ENCODE measurements around the gene NT5C1A. TPM values are rescaled to one million over a fixed set of nuclear protein-coding genes. Genes with fewer than 3 reads are reported as not detected.

Gene NT5C1A
- total RNA-seq, 1 experiment from 2014 or later = not detected

DNA sequence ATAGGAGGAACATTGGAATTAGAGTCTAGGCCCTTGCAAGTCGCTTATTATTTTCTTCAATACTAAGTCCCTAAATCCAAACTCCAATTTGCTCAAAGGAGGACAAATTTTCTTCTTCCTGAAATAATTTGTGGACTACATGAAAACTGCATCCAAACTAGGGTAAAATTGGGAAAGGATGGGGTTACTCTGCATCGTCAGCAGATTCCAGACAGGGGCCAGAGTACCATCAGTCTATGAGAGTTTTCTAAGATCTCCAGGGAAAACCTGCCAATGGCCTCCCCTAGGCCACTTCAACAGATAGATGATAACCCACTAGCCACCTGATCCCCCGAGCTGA lies 33.0 kb downstream of the NT5C1A start:
- no peak for DNase-seq (ENCODE audit: low spot score)

DNA sequence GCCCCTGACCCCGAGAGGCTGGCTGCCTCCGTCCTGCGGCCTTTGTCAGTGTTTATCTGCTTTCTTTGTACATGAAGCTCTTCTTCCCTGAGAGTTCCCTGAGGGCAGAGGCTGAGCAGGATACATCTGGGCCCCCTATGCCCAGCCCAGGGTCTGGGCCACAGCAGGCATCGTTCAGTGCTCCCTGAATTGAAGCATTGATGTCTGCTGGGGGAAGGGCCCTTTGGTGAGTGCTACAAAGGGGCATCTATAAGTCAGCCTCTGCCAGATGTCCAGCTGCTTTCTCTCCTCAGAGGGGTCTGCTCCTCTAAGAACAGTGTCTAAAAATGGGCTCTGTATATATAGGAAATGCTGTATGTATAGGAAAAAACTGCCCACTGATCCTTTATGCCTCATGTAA lies 34.5 kb downstream of the NT5C1A start:
- DNase-seq (ENCODE audit: low spot score) = no peak

DNA sequence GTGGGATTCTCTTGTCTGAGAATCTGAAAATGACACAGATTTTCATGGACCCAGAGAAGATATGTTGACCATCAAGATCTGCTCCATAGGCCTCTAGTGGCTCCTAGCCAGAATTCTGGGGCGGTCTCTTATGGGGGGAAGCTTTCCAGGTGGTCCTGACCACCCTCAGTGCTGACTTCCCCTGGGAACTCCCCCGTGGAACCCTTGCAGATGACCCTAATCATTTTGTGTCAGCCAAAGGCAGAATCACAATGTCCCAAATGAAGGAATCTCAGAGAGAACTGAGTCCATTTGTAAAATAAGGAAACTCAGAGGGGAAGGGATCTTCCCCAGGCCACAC lies 36.1 kb downstream of the NT5C1A start:
- DNase-seq (ENCODE audit: low spot score) = no peak

DNA sequence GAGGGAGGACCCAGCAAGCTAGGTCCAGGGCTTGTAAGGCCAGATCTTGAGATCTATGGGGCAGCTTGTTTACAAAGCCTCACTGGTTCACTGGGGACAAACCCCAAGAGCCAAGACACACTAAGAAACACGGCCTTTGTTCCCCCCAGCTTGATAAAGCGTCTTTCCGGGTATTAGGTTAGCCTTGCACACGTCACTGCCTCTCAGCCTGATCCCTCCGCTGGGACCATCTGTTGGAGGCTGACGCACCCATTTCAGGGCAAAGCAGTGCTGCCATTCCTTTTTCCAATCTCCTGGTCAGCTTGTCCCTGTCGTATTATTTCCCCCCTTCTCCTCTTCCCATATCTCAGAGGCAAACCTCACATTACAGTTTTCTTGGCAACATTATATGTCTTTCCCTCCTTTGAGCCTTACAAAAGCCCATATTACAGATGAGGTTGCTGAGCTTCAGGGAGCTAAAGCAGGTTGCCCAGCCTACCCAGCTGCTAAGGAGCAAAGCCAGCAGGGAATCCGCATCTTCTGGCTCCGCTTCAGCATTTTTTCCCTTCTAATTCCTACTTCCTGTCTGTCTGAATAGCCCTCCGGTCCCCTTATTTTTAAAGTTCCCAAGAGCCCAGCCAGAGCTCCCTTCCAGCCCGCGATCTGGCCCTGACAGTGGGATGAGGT lies 36.6 kb downstream of the NT5C1A start:
- no peak for DNase-seq (ENCODE audit: low spot score)

GRCh38 chr1:39633422-39633821 lies 38.5 kb downstream of the NT5C1A start:
- no peak for DNase-seq (ENCODE audit: low spot score)

- DNase-seq (ENCODE audit: low spot score) = no peak
Measured at GRCh38 chr1:39632682-39633417, 39.1 kb downstream of the NT5C1A start.

- DNase-seq (ENCODE audit: low spot score) = no peak
Measured at GRCh38 chr1:39632323-39632681, 39.6 kb downstream of the NT5C1A start.

DNA sequence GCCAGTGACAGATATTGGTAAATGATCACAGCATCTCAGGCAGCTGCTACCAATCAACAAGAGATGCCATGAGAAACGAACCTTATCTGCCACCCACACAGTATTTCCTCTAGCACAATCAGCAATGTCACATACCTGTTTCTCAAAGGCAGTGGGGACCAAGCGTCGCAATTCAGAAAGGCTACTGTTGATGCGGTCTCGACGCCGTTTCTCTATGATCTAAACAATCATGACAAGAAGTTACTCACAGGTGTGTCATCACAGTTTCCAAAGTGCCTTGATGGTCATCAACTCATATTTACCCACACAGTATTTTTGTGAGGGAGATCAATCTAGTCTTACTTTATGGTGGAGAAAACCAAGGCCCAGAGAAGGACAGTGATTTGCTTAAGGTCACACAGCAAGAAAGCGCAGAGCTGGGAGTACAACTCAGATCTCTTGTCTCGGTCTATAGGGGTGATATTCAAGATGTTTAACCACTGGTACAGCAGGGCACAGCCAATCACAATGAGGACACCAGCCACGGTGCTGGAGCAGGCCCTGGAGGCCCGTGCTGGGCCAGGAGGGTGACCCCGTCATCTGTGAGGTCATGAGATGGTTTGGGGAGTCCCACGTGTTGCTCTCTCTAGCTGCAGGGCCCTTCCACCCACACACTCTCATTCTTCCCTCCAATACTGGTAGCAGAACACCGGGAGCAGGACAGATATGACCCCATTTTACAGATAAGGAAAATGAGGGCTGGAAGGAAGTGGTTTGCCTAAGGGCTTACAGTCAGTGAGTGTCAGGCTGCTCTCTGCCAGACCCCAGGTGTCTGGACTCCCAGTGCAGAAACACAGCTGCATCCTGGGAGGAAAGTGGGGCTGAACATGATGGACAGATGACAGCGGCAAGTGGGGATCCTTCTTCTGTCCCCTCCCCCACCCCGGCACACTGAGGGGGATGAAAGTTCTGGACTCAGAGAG lies 40.3 kb downstream of the NT5C1A start:
- DNase-seq (ENCODE audit: low spot score) = no peak

GRCh38 chr1:39628807-39629350 lies 43.0 kb downstream of the NT5C1A start:
- DNase-seq (ENCODE audit: low spot score) = no peak

DNA sequence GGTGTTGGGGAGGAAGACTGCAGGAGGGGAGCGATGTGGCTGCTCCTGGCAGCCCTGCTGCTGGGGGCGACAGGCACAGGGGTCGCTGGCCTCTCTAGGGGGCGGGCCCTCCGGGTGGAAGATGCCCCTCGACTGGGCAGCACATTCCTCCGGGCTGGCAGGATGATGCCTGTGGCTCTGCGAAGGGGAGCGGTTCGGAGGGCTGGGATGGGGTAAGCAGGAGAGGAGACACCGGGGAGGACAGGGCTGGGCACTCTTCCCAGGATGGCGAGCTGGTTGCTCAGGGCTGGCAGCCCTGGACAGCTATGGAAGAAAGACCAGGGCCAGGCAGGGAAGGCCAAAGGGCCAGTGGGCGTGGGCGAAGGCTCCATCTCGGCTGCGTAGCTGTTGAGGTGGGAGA lies 45.3 kb downstream of the NT5C1A start:
- no peak for DNase-seq (ENCODE audit: low spot score)

DNA sequence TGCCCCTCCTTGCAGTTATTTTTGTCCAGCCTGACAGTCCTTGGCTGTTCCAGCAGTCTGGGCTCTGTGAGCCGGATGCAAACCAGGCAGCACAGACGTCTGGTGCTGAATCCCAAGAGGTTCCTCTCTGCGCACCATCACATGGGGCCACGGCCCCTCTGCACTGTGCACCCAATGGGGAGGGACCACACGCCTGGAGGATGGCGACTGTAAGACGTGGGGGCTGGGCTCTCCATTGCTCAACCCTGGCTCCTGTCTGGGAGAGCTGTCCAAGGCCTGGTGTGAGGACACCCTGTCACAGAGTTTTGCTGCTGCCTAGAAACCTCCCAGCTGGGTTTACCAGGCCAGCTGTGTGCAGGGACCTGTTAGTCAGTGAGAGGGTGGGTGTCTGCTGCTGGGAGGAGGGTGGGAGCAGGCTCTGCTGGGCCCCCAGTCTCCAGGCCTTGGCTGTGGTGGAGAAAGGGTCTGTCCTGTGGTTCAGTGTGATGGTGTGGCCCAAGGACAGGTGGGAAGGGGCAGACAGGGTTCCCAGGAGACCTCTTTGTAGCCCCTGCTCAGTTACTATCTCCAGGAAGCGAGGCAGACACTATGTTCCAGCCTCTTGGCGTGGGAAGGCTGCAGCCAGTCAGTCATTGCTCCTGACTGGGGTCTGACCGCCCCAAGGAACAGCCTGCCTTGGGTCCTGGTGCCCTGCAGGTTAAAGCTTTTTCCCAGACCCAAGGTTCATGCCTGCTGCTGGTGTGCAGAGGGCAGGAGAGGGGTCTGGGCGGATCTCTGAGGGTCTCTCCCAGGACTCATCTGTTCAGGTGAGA lies 46.2 kb downstream of the NT5C1A start:
- DNase-seq (ENCODE audit: low spot score) = no peak

GRCh38 chr1:39625009-39625408 lies 46.9 kb downstream of the NT5C1A start:
- DNase-seq (ENCODE audit: low spot score) = no peak

GRCh38 chr1:39623053-39623452 lies 48.9 kb downstream of the NT5C1A start:
- no peak for DNase-seq (ENCODE audit: low spot score)

DNA sequence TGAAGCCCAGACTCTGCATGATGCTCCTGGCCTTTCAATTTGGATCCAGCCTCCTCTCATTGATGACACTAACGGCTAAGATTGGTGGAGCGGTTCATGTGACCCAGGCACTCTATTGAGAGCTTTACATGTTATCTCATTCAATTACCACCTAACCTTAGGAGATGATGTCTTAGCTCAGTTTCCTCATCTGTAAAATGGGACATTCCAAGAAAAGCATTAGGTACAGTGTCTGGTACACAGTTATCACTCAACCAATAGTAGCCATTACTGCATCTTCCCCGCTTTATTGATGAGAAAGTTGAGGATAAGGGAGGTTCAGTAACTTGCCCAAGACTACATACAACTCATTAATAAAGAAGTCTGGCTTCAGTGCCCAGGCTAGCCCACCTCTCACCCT lies 49.5 kb downstream of the NT5C1A start:
- DNase-seq (ENCODE audit: low spot score) = no peak

DNA sequence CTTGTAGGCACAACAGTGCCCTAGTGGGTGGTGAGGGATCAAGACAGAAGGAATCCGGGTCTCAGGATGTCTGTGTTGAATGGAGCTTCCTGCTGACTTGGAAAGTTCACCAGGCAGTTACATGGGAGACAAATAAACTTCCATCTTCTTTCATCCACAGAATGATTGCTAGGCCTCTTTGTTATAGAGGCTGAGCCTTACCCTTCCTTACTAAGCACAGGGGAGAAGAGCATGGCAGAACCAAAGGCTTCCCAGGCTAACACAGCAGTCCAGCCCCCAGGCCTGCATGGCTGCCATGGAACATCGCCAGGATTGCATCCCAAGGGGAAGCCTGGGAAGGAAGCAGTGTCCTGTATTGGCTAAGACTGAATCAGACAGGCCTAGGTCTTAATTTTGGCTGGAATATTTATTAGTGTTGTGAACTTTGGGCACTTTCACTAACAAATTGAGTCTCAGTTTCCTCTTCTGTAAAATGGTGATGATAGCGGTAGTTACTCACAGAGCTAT lies 51.2 kb downstream of the NT5C1A start:
- DNase-seq (ENCODE audit: low spot score) = no peak

DNA sequence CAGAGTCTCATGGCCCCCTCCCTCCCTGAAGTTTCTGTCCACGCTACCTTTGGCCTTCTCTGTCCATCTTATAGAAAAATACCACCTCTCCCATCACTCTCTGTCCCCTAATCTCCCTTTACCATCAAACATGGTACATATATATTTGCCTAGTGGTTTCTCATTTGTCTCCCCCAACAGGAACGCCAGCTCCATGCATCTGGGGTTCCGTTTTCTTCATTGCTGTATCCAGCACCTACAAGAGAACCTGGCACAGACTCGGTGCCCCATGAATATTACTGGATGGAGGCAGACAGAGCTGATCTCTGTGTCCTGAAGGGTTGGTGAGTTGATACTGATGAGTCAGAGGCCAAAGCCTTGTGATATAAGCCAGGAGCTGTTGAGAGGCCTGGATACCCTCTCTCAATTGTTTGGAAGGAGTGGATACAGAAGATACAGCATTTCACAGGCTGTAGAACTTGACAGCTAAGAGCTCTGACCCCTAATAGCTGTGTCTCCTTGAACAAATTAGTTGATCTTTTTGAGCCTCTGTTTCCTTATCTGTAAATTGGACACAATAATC lies 54.3 kb downstream of the NT5C1A start:
- DNase-seq (ENCODE audit: low spot score) = no peak

GRCh38 chr1:39615086-39615673 lies 56.7 kb downstream of the NT5C1A start:
- no peak for DNase-seq (ENCODE audit: low spot score)

DNA sequence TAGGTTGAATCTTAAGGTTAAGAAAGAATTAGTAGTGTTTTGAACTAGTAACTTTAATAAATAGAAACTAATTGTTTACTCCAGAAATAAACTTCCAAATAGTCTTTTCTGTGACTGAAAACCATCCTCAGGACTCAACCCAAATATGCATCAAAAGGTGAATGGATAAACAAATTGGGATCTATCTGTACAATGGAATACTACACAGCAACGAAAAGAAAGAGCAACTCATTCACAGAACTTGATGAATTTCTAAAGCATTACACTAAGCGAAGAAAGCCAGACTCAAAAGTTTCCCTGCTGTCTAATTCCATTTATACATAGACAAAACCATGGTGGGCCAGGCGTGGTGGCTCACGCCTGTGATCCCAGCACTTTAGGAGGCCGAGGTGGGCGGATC lies 57.4 kb downstream of the NT5C1A start:
- DNase-seq (ENCODE audit: low spot score) = no peak

- DNase-seq (ENCODE audit: low spot score) = no peak
Measured at GRCh38 chr1:39613250-39613649, 58.7 kb downstream of the NT5C1A start.

DNA sequence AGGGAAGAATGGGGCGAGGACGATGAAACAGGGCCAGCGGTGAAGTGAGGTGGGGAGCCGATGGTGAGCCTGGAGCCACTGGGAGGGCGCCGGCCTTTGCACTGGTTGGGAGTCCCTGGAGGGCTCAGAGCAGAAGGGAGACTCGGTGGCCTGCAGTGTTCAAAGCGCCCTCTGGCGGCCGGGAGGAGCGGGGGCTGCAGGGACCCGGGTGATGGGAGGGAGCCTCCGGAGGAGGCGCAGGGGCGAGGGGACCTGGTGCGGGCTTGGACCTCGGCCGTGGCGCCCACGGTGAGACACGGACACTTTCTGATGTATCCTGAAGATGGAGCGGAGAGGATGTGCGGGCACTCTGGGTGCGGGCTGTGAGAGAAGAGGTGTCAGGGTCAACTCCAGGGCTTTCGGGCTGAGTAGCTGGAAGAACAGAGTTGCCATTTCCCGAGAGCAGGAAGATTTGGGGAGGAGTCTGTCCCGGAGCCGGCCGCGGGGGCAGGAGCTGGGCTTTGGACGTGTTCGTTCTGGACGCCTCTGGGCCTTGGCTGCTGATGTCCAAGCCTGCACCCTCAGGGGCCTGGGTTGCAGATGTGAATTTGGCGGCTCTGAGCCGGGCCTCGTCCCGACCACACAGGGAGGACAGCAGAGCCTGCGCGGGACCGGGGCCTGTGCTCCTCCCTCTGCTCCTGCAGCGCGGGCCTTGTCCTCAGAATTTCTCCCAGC lies 62.1 kb downstream of the NT5C1A start:
- peak; percentile 60 for DNase-seq (ENCODE audit: low spot score)
